Measurements from ENCODE around the gene POMC. TPM values are rescaled to one million over a fixed set of nuclear protein-coding genes. Genes with fewer than 3 reads are reported as not detected.

Gene POMC
- total RNA-seq, 1 experiment from 2014 or later, result not detected

DNA sequence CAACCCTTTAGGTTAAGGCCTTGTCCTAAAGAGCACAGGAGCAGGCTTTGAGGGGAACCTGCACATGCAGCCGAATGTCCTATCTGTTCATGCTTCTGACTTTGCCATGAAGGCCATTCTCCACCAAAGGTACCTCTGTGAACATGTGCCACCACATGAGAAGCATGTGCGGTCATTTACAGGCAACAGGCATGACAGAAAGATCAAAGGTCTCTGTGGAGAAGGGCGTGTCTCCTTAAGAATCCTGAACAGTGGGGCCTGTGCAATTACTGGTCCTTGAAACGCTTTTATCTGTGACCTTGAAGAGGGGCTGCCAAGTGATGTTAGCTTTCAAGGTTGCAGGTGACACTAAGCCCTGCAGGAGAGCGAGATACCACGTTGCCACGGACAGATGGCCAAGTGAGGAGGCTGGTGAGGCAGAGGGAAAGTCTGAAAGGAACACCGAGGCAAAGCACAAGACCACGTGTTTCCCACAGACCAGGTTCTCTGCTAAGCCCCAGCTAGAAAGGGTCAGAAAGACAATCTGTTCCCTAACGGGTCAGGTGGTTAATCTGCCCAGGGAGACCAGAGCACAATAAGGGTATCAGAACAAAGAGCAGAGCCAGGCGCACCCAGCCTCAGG lies 19.5 kb upstream of the POMC start:
- H3K27ac Mint-ChIP-seq (ENCODE audit: unreplicated experiment), result no peak overlapping the region
- CTCF ChIA-PET, result no interaction called here
- BruUV-seq (replicated peaks), result no TSS peak

DNA sequence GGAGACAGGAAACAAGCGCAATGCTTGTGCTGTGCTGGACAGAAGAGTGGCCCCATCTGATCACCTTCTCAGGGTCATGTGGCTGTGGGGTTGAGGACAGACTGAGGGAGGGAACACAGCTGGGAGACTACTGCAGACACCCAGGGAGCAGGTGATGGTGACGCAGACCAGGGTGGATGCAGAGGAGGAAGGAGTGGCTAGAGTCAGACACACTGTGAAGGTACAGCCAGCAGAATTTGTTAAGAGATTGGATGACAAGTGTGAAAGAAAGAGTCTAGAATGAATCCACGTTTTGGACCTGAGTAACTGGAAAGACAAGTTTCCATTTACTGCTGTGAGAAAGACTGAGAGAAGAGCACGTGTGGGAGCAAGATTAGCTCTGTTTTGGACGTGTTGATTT lies 15.9 kb upstream of the POMC start:
- intact Hi-C loops (cut with micrococcal nuclease; ENCODE audit: unreplicated experiment), result no loop called here
- no TSS peak for BruUV-seq (replicated peaks)
- CTCF ChIA-PET, result no interaction called here
- Mint-ChIP-seq H3K4me1 (ENCODE audit: low read depth, unreplicated experiment) (peaks cover 11% of the 10 kb centered on the region), H3K27ac (ENCODE audit: unreplicated experiment) (no peak overlapping the region), H3K4me3 (ENCODE audit: low read depth, unreplicated experiment) (no peak overlapping the region), H3K36me3 (ENCODE audit: insufficient read depth, unreplicated experiment) (no peaks in the 10 kb centered on the region), H3K9me3 (ENCODE audit: low read depth, unreplicated experiment) (peaks cover 2% of the 10 kb centered on the region), H3K27me3 (ENCODE audit: unreplicated experiment) (no peaks in the 10 kb centered on the region)
- TF ChIP-seq, protein P1, sequence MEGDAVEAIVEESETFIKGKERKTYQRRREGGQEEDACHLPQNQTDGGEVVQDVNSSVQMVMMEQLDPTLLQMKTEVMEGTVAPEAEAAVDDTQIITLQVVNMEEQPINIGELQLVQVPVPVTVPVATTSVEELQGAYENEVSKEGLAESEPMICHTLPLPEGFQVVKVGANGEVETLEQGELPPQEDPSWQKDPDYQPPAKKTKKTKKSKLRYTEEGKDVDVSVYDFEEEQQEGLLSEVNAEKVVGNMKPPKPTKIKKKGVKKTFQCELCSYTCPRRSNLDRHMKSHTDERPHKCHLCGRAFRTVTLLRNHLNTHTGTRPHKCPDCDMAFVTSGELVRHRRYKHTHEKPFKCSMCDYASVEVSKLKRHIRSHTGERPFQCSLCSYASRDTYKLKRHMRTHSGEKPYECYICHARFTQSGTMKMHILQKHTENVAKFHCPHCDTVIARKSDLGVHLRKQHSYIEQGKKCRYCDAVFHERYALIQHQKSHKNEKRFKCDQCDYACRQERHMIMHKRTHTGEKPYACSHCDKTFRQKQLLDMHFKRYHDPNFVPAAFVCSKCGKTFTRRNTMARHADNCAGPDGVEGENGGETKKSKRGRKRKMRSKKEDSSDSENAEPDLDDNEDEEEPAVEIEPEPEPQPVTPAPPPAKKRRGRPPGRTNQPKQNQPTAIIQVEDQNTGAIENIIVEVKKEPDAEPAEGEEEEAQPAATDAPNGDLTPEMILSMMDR (IDR thresholded peaks at IDR 0.05; ENCODE audit: unreplicated experiment), result no peak
- DNase-seq, result no peak

More for the DNA sequence above, 19.5 kb upstream of the POMC start:
- H3K27me3 Mint-ChIP-seq (ENCODE audit: unreplicated experiment), result no peaks in the 10 kb centered on the region
- peaks cover 11% of the 10 kb centered on the region for H3K4me1 Mint-ChIP-seq (ENCODE audit: low read depth, unreplicated experiment)
- no peaks in the 10 kb centered on the region for H3K9me3 Mint-ChIP-seq (ENCODE audit: low read depth, unreplicated experiment)
- intact Hi-C loops (cut with micrococcal nuclease; ENCODE audit: unreplicated experiment), result no loop called here
- H3K4me3 Mint-ChIP-seq (ENCODE audit: low read depth, unreplicated experiment), result no peak overlapping the region
- DNase-seq, result no peak
- TF ChIP-seq, protein P1 (IDR thresholded peaks at IDR 0.05; ENCODE audit: unreplicated experiment), result no peak
- no peaks in the 10 kb centered on the region for H3K36me3 Mint-ChIP-seq (ENCODE audit: insufficient read depth, unreplicated experiment)

DNA sequence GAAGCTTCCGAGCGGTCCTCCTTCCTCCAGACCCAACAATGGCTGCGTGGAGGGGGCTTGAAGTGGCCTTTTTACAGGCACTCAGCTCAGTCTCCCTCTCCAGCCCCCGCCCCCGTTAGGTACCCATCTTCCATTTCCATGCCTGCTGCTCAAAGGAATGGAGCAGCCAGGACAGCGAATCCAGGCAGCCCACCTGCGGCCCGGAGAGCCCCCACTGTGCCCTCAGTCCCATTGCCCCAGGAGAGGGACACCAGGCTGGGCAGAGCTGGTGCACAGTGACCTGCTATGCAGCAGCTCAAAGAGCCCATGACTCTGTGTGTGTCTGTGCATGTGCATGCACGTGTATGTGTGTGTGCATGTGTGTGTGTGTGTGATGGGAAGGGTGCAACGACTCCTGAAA lies 10.6 kb upstream of the POMC start:
- CTCF ChIA-PET, result no interaction called here
- TF ChIP-seq, protein P1 (IDR thresholded peaks at IDR 0.05; ENCODE audit: unreplicated experiment), result no peak
- Mint-ChIP-seq H3K4me1 (ENCODE audit: low read depth, unreplicated experiment) (peaks cover 2% of the 10 kb centered on the region), H3K27me3 (ENCODE audit: unreplicated experiment) (peaks cover 52% of the 10 kb centered on the region), H3K36me3 (ENCODE audit: insufficient read depth, unreplicated experiment) (no peaks in the 10 kb centered on the region), H3K4me3 (ENCODE audit: low read depth, unreplicated experiment) (no peak overlapping the region), H3K9me3 (ENCODE audit: low read depth, unreplicated experiment) (peaks cover 2% of the 10 kb centered on the region), H3K27ac (ENCODE audit: unreplicated experiment) (no peak overlapping the region)
- intact Hi-C loops (cut with micrococcal nuclease; ENCODE audit: unreplicated experiment), result no loop called here
- DNase-seq, result no peak
- BruUV-seq (replicated peaks), result no TSS peak

DNA sequence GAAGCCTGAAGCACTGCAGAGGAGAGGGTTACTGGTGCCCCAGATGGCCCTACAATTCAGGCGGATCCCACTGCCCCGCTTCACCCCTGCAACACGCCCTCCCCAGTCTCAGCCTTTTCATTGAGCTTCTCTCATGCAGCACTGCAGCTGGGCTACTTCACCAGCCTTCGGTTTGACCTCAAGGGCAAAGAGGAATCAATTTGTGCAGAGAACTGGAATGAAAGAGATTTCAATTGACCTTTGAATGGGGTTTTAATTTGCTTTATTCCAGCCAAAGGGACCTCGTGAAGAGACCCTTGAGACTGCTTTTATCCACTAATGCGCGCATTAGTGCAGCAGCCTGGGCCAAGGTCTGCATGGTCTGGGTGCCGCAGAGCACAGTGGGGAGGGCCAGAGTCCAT lies 8.8 kb upstream of the POMC start:
- intact Hi-C loops (cut with micrococcal nuclease; ENCODE audit: unreplicated experiment), result no loop called here
- no peak overlapping the region for H3K4me3 Mint-ChIP-seq (ENCODE audit: low read depth, unreplicated experiment)
- H3K27ac Mint-ChIP-seq (ENCODE audit: unreplicated experiment), result no peak overlapping the region
- peaks cover 69% of the 10 kb centered on the region for H3K27me3 Mint-ChIP-seq (ENCODE audit: unreplicated experiment)
- H3K9me3 Mint-ChIP-seq (ENCODE audit: low read depth, unreplicated experiment), result peaks cover 2% of the 10 kb centered on the region
- CTCF ChIA-PET, result interaction anchor here (0.5 to 0.7 kb wide), 2 partner anchors 48 to 193 kb away, joined by 3 read pairs; no protein-coding TSS in a partner anchor
- H3K4me1 Mint-ChIP-seq (ENCODE audit: low read depth, unreplicated experiment), result no peaks in the 10 kb centered on the region
- DNase-seq, result no peak
- TF ChIP-seq, protein P1 (IDR thresholded peaks at IDR 0.05; ENCODE audit: unreplicated experiment), result no peak
- H3K36me3 Mint-ChIP-seq (ENCODE audit: insufficient read depth, unreplicated experiment), result no peaks in the 10 kb centered on the region
- BruUV-seq (replicated peaks), result no TSS peak
